PC-9 (cell line): ENCODE data around the gene BCL6.

Experiments used
- EZH2 ChIP-seq: fragments of 200-600 bp; sonication (generic); IDR thresholded peaks from 2 replicates; pipeline ENCODE4 v1.8.0; 2017; ENCODE audit warnings: antibody characterized with exemption, low read depth
- TF ChIP-seq, protein P1 (sequence below): fragments of 200-600 bp; sonication (generic); conservative IDR thresholded peaks from 2 replicates; pipeline ENCODE4 v1.6.1; 2017; ENCODE audit warnings: mixed run types, antibody characterized with exemption, mild to moderate bottlenecking, moderate library complexity

DNA sequence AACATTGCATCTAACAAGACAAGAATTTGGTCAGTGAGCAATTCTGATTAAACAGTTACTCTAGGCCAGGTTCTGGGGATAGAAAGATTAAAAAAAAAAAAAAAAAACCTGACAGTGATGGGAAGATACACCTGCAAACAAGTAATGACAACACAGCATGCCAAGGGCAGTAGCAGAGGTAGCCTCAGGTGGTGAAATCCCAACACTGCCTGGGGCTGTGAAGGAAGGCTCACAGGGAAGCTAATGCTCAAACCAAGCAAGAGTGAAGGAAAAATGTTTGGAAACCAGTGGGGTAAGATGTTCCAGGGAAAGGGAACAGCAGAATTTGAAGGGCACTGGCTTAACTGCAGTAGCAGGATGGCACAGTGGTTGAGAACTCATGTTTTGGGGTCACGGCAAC is 51.8 kb downstream of the BCL6 start:
- TF ChIP-seq, protein P1, sequence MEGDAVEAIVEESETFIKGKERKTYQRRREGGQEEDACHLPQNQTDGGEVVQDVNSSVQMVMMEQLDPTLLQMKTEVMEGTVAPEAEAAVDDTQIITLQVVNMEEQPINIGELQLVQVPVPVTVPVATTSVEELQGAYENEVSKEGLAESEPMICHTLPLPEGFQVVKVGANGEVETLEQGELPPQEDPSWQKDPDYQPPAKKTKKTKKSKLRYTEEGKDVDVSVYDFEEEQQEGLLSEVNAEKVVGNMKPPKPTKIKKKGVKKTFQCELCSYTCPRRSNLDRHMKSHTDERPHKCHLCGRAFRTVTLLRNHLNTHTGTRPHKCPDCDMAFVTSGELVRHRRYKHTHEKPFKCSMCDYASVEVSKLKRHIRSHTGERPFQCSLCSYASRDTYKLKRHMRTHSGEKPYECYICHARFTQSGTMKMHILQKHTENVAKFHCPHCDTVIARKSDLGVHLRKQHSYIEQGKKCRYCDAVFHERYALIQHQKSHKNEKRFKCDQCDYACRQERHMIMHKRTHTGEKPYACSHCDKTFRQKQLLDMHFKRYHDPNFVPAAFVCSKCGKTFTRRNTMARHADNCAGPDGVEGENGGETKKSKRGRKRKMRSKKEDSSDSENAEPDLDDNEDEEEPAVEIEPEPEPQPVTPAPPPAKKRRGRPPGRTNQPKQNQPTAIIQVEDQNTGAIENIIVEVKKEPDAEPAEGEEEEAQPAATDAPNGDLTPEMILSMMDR: no peak
- TF ChIP-seq EZH2: no peak
